Loucy (cell line): ENCODE results near the gene KLHL24.

Experiments used
- CTCF ChIP-seq: fragments of 200-600 bp; sonication (generic); conservative IDR thresholded peaks from 2 replicates; pipeline ENCODE4 v1.5.1; 2014; ENCODE audit warnings: mild to moderate bottlenecking, antibody characterized with exemption, low read length
- EZH2phosphoT487 ChIP-seq: fragments of 200-600 bp; IDR thresholded peaks from 2 replicates; pipeline ENCODE4 v1.6.1; 2018; ENCODE audit warnings: antibody characterized with exemption, mild to moderate bottlenecking, moderate library complexity, borderline replicate concordance

- TF ChIP-seq CTCF (no peak), EZH2phosphoT487 (no peak)
These were observed 3.7 kb upstream of the KLHL24 start for GRCh38 chr3:183631715-183632114.
